Adrenal gland (tissue), 12 donors: ENCODE measurements around the gene TTN. TPM values are rescaled to one million over a fixed set of nuclear protein-coding genes. Genes with fewer than 3 reads are reported as not detected.

Experiments used
- DNase-seq, 7 donors: peaks; one replicate each; pipeline ENCODE4 v3.0.0-alpha.2; 2019 to 2020
- H3K27ac ChIP-seq, 5 donors: fragments of 200-600 bp; sonication (generic) in 4 of 5; 1 replicate in 3 of 5; 2 replicates in 2 of 5; pipeline versions ENCODE4 v1.5.1 to v1.8.0; 2016 to 2020; ENCODE audit warnings: mild to moderate bottlenecking in 1 of 5
- H3K27me3 ChIP-seq: fragments of 200-600 bp; 2 replicates; pipeline ENCODE4 v1.8.0; 2021
- H3K36me3 ChIP-seq, 2 donors: fragments of 200-600 bp; replicated peaks in 1 of 2; 1 replicate in 1 of 2; 2 replicates in 1 of 2; pipeline versions ENCODE4 v1.5.1 to v1.8.0; 2018 to 2022
- H3K4me1 ChIP-seq, 2 donors: fragments of 200-600 bp; replicated peaks in 1 of 2; 1 replicate in 1 of 2; 2 replicates in 1 of 2; pipeline versions ENCODE4 v1.5.1 to v1.8.0; 2018 to 2021
- H3K4me3 ChIP-seq, 4 donors: fragments of 200-600 bp; sonication (generic) in 3 of 4; one replicate each; pipeline ENCODE4 v1.5.1; 2016 to 2018
- H3K9me3 ChIP-seq, 3 donors: fragments of 200-600 bp; sonication (generic) in 1 of 3; replicated peaks in 1 of 3; 1 replicate in 2 of 3; 2 replicates in 1 of 3; pipeline versions ENCODE4 v1.5.1 to v1.8.0; 2016 to 2021
- POLR2A ChIP-seq, 2 donors: fragments of 450-650 bp; IDR thresholded peaks; one replicate each; pipeline ENCODE4 v1.6.1; 2017; ENCODE audit warnings: antibody characterized with exemption in 2 of 2, mild to moderate bottlenecking in 2 of 2, moderate library complexity in 1 of 2
- WGBS, 4 donors: extraction: QIAGEN DNeasy Blood & Tissue Kit in 2 of 4; methylation state at CpG; one replicate each; pipeline versions ENCODE4 v1.1.5 to v1.1.7; 2013 to 2017; 5-methylcytosine and 5-hydroxymethylcytosine counted together
- intact Hi-C, 2 donors: fragments of 100-400 bp; cut with DNase I; formaldehyde crosslinking; loops; one replicate each; pipeline versions ENCODE4 v1.14.1 to v1.15.0; 2022 to 2023
- polyA plus RNA-seq, 3 donors: library from polyadenylated mRNA; stranded (reverse); fragments of 200-250 nt in 2 of 3; fragments of 350-450 nt in 1 of 3; fragmentation: Illumina TruSeq in 1 of 3; extraction: RNeasy Lipid Tissue Mini Kit (QIAGEN cat#74804) in 1 of 3; gene quantifications; one replicate each; pipeline ENCODE4 v1.2.3, GENCODE V29; 2013 to 2014
- total RNA-seq, 9 donors: library from RNA; depleted of rRNA in 4 of 9; stranded (reverse); fragments of >200 nt in 4 of 9; fragments of 120-200 nt in 1 of 9; fragmentation: NEBNext Ultra II Directional in 1 of 9; extraction: Animal tissue kit (Norgen Biotek cat#: 25700) in 1 of 9; gene quantifications; one replicate each; pipeline versions ENCODE4 v1.1.0 to v1.2.4, GENCODE V29; 2013 to 2023
- TF ChIP-seq, protein P1 (sequence below), 6 experiments: fragments of 450-650 bp in 4 of 6; fragments of 200-600 bp in 2 of 6; sonication (generic) in 1 of 6; IDR thresholded peaks; 1 replicate in 5 of 6; 2 replicates in 1 of 6; pipeline versions ENCODE4 v1.5.1 to v1.8.0; 2016 to 2021; ENCODE audit warnings: antibody characterized with exemption in 6 of 6, mild to moderate bottlenecking in 2 of 6, moderate library complexity in 1 of 6
- donor health status: healthy with polysubstance abuse.
- donor health status: Bipolar disorder and iron deficiency.
- donor health status: DM: yes; HTN: yes; CAD: no.
- donor health status: DM: no; HTN: no; CAD: no.
- donor health status: DM: no; HTN: no; CAD: no.
- donor health status: DM: yes; HTN: yes; CAD: no.

TTN gene
- total and polyA plus RNA-seq, 12 donors = 0.05 to 45.2 (median 2.7) TPM

DNA sequence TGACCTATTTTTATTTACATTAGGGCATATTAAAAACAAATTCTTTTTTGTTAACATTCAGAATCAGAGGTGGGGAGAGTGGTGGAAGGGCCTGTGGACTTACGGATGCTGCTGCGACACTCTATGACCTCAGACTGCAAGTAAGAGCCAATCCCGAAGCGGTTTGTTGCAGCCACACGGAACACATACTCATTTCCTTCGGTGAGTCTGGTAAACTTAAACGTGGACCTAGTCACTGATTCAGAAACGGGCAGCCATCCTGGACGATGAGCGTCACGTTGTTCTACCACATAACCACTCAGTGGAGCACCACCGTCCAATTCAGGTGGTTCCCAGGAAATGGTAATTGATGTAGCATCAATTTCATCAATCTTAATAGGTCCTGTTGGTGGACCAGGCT lies 265.1 kb downstream of the TTN start:
- no peak for DNase-seq
- WGBS, 4 donors = 87 to 97% (median 96%) methylated on average over 12 of the region's 12 CpGs
- no peak overlapping the region for H3K27ac ChIP-seq
- H3K36me3 ChIP-seq = peaks cover 0 to 3% of the 10 kb centered on the region in 2 donors
- no peaks in the 10 kb centered on the region for H3K4me1 ChIP-seq
- H3K4me3 ChIP-seq = no peak overlapping the region
- intact Hi-C loops = no loop called here
- no peaks in the 10 kb centered on the region for H3K9me3 ChIP-seq
- no peak for TF ChIP-seq POLR2A (IDR thresholded peaks at IDR 0.05)
- TF ChIP-seq, protein P1, sequence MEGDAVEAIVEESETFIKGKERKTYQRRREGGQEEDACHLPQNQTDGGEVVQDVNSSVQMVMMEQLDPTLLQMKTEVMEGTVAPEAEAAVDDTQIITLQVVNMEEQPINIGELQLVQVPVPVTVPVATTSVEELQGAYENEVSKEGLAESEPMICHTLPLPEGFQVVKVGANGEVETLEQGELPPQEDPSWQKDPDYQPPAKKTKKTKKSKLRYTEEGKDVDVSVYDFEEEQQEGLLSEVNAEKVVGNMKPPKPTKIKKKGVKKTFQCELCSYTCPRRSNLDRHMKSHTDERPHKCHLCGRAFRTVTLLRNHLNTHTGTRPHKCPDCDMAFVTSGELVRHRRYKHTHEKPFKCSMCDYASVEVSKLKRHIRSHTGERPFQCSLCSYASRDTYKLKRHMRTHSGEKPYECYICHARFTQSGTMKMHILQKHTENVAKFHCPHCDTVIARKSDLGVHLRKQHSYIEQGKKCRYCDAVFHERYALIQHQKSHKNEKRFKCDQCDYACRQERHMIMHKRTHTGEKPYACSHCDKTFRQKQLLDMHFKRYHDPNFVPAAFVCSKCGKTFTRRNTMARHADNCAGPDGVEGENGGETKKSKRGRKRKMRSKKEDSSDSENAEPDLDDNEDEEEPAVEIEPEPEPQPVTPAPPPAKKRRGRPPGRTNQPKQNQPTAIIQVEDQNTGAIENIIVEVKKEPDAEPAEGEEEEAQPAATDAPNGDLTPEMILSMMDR (IDR thresholded peaks at IDR 0.05) = no peak
- H3K27me3 ChIP-seq = no peaks in the 10 kb centered on the region

GRCh38 chr2:178536037-178536436 lies 271.2 kb downstream of the TTN start:
- Histone ChIP-seq H3K36me3 (peaks cover 0 to 9% of the 10 kb centered on the region in 2 donors), H3K27me3 (no peaks in the 10 kb centered on the region), H3K9me3 (no peaks in the 10 kb centered on the region), H3K4me3 (no peak overlapping the region), H3K27ac (no peak overlapping the region), H3K4me1 (no peaks in the 10 kb centered on the region)
- no peak for DNase-seq
- no peak for TF ChIP-seq POLR2A (IDR thresholded peaks at IDR 0.05)
- TF ChIP-seq, protein P1 (IDR thresholded peaks at IDR 0.05) = no peak
- intact Hi-C loops = no loop called here
- 95 to 96% (median 95%) methylated on average over 4 of the region's 4 CpGs for WGBS, 4 donors

GRCh38 chr2:178531168-178531567 lies 276.1 kb downstream of the TTN start:
- no peak overlapping the region for H3K27ac ChIP-seq

GRCh38 chr2:178530625-178531142 lies 276.5 kb downstream of the TTN start:
- peaks cover 0 to under 1% of the 10 kb centered on the region in 2 donors for H3K36me3 ChIP-seq
- no peak for DNase-seq
- no peak overlapping the region for H3K4me3 ChIP-seq
- H3K27ac ChIP-seq = no peak overlapping the region
- TF ChIP-seq, protein P1 (IDR thresholded peaks at IDR 0.05) = no peak
- TF ChIP-seq POLR2A (IDR thresholded peaks at IDR 0.05) = no peak
- no peaks in the 10 kb centered on the region for H3K9me3 ChIP-seq
- no peaks in the 10 kb centered on the region for H3K4me1 ChIP-seq
- H3K27me3 ChIP-seq = no peaks in the 10 kb centered on the region
- 79 to 87% (median 82%) methylated on average over 8 of the region's 8 CpGs for WGBS, 4 donors
- intact Hi-C loops = no loop called here

More at GRCh38 chr2:178531168-178531567, 276.1 kb downstream of the TTN start:
- Histone ChIP-seq H3K4me3 (no peak overlapping the region), H3K4me1 (no peaks in the 10 kb centered on the region), H3K36me3 (peaks cover 0 to 5% of the 10 kb centered on the region in 2 donors), H3K27me3 (no peaks in the 10 kb centered on the region), H3K9me3 (no peaks in the 10 kb centered on the region)
- intact Hi-C loops = no loop called here
- TF ChIP-seq, protein P1 (IDR thresholded peaks at IDR 0.05) = no peak
- TF ChIP-seq POLR2A (IDR thresholded peaks at IDR 0.05) = no peak
- no peak for DNase-seq
- 89 to 95% (median 92%) methylated on average over 12 of the region's 12 CpGs for WGBS, 4 donors
